ENCODE measurements around the gene IGIP. TPM values are rescaled to one million over a fixed set of nuclear protein-coding genes. Genes with fewer than 3 reads are reported as not detected.

Gene IGIP
- total and polyA plus RNA-seq, 2 donors (not counting 3 experiments of a cell fraction or from before 2014, with no cell fraction given): 0.86 to 3.3 TPM

- FAIRE-seq (no peak), DNase-seq (ENCODE audit: low read depth, low spot score) (no peak)
- dilution Hi-C loops (cut with MboI; ENCODE audit: extremely low pct_ligation_motif_present, low sequenced_read_pairs) (no loop called here), intact Hi-C loops (cut with micrococcal nuclease) (no loop called here)
- Histone ChIP-seq H3K27ac (ENCODE audit: insufficient read depth, low read depth, low read length) (no peak overlapping the region), H3K4me2 (ENCODE audit: insufficient read depth, low read length) (no peak overlapping the region), H3K79me2 (ENCODE audit: control insufficient read depth, insufficient read depth, low read length) (no peaks in the 10 kb centered on the region), H3K9me3 (replicated peaks; ENCODE audit: control insufficient read depth, insufficient read depth, low read length) (no peaks in the 10 kb centered on the region), H4K20me1 (replicated peaks; ENCODE audit: control insufficient read depth, extremely low read depth, insufficient read depth, low read length) (no peaks in the 10 kb centered on the region), H2AFZ (ENCODE audit: low read depth, low read length) (no peak overlapping the region), H3K36me3 (ENCODE audit: control insufficient read depth in 2 of 2, extremely low read depth in 1 of 2, insufficient read depth in 2 of 2, low read length in 2 of 2) (no peaks in the 10 kb centered on the region), H3K9ac (replicated peaks; ENCODE audit: extremely low read depth, insufficient read depth, low read length) (no peak overlapping the region), H3K4me3 (replicated peaks in 1 of 3; ENCODE audit: insufficient read depth in 1 of 3, low read depth in 1 of 3, low read length in 3 of 3) (no peak overlapping the region), H3K4me1 (ENCODE audit: control insufficient read depth, extremely low read depth, insufficient read depth, low read length) (no peaks in the 10 kb centered on the region), H3K27me3 (ENCODE audit: control insufficient read depth in 2 of 2, insufficient read depth in 2 of 2, low read length in 2 of 2) (peaks cover 9 to 33% of the 10 kb centered on the region in 2 experiments), H3K9me1 (replicated peaks; ENCODE audit: control insufficient read depth, extremely low read depth, insufficient read depth, low read length) (no peaks in the 10 kb centered on the region)
- ChIA-PET CTCF (interaction anchor here (1.4 kb wide), 1 partner anchor 51 kb away, joined by 5 read pairs; no protein-coding TSS in a partner anchor), POLR2A (no interaction called here)
- TF ChIP-seq MAX (IDR thresholded peaks at IDR 0.05; ENCODE audit: insufficient read depth, insufficient read length): no peak
- no peak for TF ChIP-seq CTCF (IDR thresholded peaks at IDR 0.05; ENCODE audit: extremely low read depth in 1 of 2, insufficient read depth in 1 of 2, low read depth in 1 of 2, low read length in 2 of 2)
- no peak for TF ChIP-seq GATA2 (IDR thresholded peaks at IDR 0.05; ENCODE audit: insufficient read depth, insufficient read length, low read depth, low read length)
- TF ChIP-seq JUN (IDR thresholded peaks at IDR 0.05; ENCODE audit: borderline replicate concordance, insufficient read depth, insufficient read length, low read depth): no peak
- TF ChIP-seq EZH2 (IDR thresholded peaks at IDR 0.05; ENCODE audit: borderline replicate concordance, low read depth, low read length, severe bottlenecking): no peak
- TF ChIP-seq MYC (IDR thresholded peaks at IDR 0.05; ENCODE audit: low read depth, low read length): no peak
- TF ChIP-seq FOS (IDR thresholded peaks at IDR 0.05; ENCODE audit: borderline replicate concordance, insufficient read depth, low read length): no peak
- TF ChIP-seq POLR2A (IDR thresholded peaks at IDR 0.05; ENCODE audit: low read depth, low read length): no peak
- TF ChIP-seq POLR2AphosphoS5 (IDR thresholded peaks at IDR 0.05; ENCODE audit: insufficient read depth, low read depth, low read length): no peak
- BruUV-seq (replicated peaks): no TSS peak
Observed at GRCh38 chr5:140093179-140093578, 32.6 kb upstream of the IGIP start.

All from endothelial cell of umbilical vein (primary cell).